ENCODE measurements around the gene TTLL8. TPM values are rescaled to one million over a fixed set of nuclear protein-coding genes. Genes with fewer than 3 reads are reported as not detected.
A peak's percentile ranks its signal among the peaks of the same experiment; 100 is the strongest.

TTLL8 gene
- total RNA-seq, 6 experiments from 2014 or later = not detected

GRCh38 chr22:49970528-49971231 lies 87.4 kb downstream of the TTLL8 start:
- H3K4me1 ChIP-seq = peaks cover 0 to 54% (median 29%) of the 10 kb centered on the region in 4 donors
- intact Hi-C loops (cut with DNase I) = no loop called here
- peak overlapping the region; percentile 85 to 97 (median 91) for H3K27ac ChIP-seq
- DNase-seq (peak; percentile 97 to 98 (median 98)), ATAC-seq (peak; percentile 65 to 79 (median 70))
- 8% methylated on average over 15 of the region's 32 CpGs for WGBS (ENCODE audit: insufficient coverage, low coverage, low lambda C conversion rate, missing lambda C conversion rate)
- H3K4me3 ChIP-seq = peak overlapping the region; percentile 40 to 73 (median 72)
- H3K9me3 ChIP-seq = no peaks in the 10 kb centered on the region
- no peaks in the 10 kb centered on the region for H3K27me3 ChIP-seq
- TF ChIP-seq, protein P1, sequence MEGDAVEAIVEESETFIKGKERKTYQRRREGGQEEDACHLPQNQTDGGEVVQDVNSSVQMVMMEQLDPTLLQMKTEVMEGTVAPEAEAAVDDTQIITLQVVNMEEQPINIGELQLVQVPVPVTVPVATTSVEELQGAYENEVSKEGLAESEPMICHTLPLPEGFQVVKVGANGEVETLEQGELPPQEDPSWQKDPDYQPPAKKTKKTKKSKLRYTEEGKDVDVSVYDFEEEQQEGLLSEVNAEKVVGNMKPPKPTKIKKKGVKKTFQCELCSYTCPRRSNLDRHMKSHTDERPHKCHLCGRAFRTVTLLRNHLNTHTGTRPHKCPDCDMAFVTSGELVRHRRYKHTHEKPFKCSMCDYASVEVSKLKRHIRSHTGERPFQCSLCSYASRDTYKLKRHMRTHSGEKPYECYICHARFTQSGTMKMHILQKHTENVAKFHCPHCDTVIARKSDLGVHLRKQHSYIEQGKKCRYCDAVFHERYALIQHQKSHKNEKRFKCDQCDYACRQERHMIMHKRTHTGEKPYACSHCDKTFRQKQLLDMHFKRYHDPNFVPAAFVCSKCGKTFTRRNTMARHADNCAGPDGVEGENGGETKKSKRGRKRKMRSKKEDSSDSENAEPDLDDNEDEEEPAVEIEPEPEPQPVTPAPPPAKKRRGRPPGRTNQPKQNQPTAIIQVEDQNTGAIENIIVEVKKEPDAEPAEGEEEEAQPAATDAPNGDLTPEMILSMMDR (IDR thresholded peaks at IDR 0.05) = no peak
- peak; percentile 92 for TF ChIP-seq POLR2A (IDR thresholded peaks at IDR 0.05)
- no peaks in the 10 kb centered on the region for H3K36me3 ChIP-seq

DNA sequence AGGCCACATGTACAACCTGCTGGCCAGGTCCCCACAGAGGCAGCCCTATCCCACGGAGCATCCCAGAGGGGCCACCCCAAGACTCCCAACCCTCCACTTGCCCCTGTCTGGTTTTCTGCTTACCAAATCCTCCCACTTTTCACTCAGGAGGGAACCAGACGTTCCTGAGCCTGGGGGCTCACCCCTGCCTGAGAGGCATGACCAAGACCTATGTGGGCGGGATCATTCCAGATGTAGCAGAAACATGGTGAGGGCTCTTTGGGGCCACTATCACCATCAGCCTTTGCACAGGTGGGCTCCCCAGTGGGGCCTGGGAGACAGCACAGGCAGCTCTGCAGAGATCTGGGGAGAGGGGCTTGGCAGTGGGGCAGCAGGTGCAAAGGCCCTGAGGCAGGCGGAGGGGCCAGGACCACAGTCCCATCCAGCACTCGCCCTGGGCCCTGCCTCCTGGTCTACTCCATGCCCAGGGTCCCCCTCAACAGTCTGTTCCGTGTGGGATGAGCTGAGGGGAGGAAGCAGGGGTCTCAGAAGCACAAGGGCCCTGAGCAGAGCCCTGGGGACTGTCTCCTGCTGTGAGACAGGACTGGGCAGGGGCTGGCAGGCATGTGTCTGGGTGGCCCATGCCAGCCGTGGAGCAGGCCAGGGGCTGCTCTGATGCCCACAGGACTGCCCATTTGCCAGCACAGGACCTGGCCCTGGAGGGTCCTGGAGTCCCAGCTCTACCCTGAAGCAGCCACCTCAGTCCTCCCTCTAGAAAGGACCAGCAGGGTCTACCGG lies 88.2 kb downstream of the TTLL8 start:
- peaks cover 0 to 61% (median 34%) of the 10 kb centered on the region in 4 donors for H3K4me1 ChIP-seq
- peak overlapping the region; percentile 33 to 97 (median 91) for H3K27ac ChIP-seq
- no CpG with 5 or more reads among the region's 8 CpGs for WGBS (ENCODE audit: insufficient coverage, low coverage, low lambda C conversion rate, missing lambda C conversion rate)
- intact Hi-C loops (cut with DNase I) = no loop called here
- no peaks in the 10 kb centered on the region for H3K9me3 ChIP-seq
- no peaks in the 10 kb centered on the region for H3K36me3 ChIP-seq
- H3K27me3 ChIP-seq = no peaks in the 10 kb centered on the region
- H3K4me3 ChIP-seq = peak overlapping the region in 1 of 3 donors; percentile 1
- DNase-seq (peak in 2 of 3 donors; percentile 30 to 49), ATAC-seq (no peak)
- TF ChIP-seq POLR2A (IDR thresholded peaks at IDR 0.05) = no peak
- TF ChIP-seq, protein P1 (IDR thresholded peaks at IDR 0.05) = no peak

DNA sequence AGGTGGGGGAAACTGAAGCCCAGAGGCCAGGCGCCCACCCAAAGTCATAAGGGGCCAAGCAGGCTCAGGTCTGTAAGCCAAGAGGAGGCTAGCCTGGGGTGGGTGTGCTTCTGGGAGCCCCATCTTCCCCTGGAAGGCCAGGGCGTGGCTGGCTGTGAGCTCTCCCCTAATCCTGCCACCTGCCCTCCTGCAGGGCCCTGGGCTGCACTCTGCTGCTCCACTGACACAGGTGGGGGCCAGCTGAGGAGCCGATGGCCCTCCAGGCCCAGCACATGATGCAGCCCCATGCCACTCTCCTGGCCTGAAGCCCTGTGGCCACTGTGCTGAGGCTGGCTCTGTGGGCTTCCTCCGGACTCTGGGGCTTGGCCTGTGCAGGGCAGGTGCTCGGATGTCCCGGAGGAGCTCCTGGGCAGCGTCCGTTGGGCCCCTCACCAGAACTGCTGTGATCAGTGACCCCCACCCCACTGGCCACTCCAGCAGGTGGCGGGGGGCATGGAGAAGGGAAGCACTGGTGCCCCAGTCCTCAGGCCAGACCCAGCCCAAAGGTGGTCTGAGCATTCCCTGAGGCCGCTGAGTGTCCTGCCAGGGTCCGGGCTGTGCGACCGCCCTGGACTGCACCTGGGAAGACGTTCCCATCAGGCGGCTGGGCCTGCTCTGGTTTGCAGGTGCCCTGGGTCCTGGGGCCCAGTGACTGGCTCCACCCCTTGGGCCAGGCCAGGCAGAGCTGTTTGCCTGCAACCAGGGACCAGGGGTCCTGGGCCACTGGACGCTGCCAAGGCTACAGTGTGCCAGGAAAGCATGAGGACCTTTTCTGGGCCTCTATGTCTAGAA lies 89.1 kb downstream of the TTLL8 start:
- H3K4me3 ChIP-seq = peak overlapping the region; percentile 27 to 44 (median 40)
- TF ChIP-seq POLR2A (IDR thresholded peaks at IDR 0.05) = no peak

More for the DNA sequence above, 89.1 kb downstream of the TTLL8 start:
- ATAC-seq = no peak
- intact Hi-C loops (cut with DNase I) = no loop called here
- H3K36me3 ChIP-seq = peaks cover 0 to 2% (median under 1%) of the 10 kb centered on the region in 4 donors
- peak in 2 of 3 donors; percentile 30 to 50 for DNase-seq
- no peaks in the 10 kb centered on the region for H3K27me3 ChIP-seq
- no peaks in the 10 kb centered on the region for H3K9me3 ChIP-seq
- peaks cover 0 to 70% (median 39%) of the 10 kb centered on the region in 4 donors for H3K4me1 ChIP-seq
- 95% methylated on average over 7 of the region's 16 CpGs for WGBS (ENCODE audit: insufficient coverage, low coverage, low lambda C conversion rate, missing lambda C conversion rate)
- peak overlapping the region; percentile 88 to 97 (median 91) for H3K27ac ChIP-seq

Other genes starting within 250 kb of the TTLL8 start
- gene BRD1, start 230.4 kb downstream of the TTLL8 start, total RNA-seq = 10 to 100 TPM in 5 of 6 experiments, 1 to 10 TPM in 1; 9.3 to 17.8 (median 11.6) TPM
- gene ZBED4, start 204.5 kb downstream of the TTLL8 start, total RNA-seq = 1 to 10 TPM; 4.1 to 9.3 (median 5.2) TPM
- 10 to 100 TPM; 15.1 to 19.0 (median 16.6) TPM for gene ALG12, start 139.9 kb downstream of the TTLL8 start, total RNA-seq
- gene CRELD2, start 139.7 kb downstream of the TTLL8 start, total RNA-seq = 10 to 100 TPM; 26.0 to 56.4 (median 47.8) TPM
- 10 to 100 TPM; 26.7 to 64.4 (median 32.8) TPM for gene PIM3, start 97.5 kb downstream of the TTLL8 start, total RNA-seq
- gene IL17REL, start 45.5 kb downstream of the TTLL8 start, total RNA-seq = not detected
- under 1 TPM in 2 of 6 experiments, not detected in 4; 0.60 to 0.68 TPM for gene MLC1, start 27.1 kb upstream of the TTLL8 start, total RNA-seq
- gene MOV10L1, start 31.7 kb upstream of the TTLL8 start, total RNA-seq = under 1 TPM in 4 of 6 experiments, not detected in 2; 0.21 to 0.31 (median 0.24) TPM
- 10 to 100 TPM in 1 of 6 experiments, 1 to 10 TPM in 5; 3.9 to 12.3 (median 7.2) TPM for gene PANX2, start 112.4 kb upstream of the TTLL8 start, total RNA-seq
- gene TRABD, start 127.6 kb upstream of the TTLL8 start, total RNA-seq = 10 to 100 TPM; 18.9 to 30.2 (median 22.8) TPM
- gene SELENOO, start 142.7 kb upstream of the TTLL8 start, total RNA-seq = 10 to 100 TPM; 51.1 to 67.8 (median 59.2) TPM
- 10 to 100 TPM; 10.4 to 22.6 (median 14.6) TPM for gene TUBGCP6, start 186.7 kb upstream of the TTLL8 start, total RNA-seq
- 10 to 100 TPM; 19.6 to 30.5 (median 23.0) TPM for gene HDAC10, start 193.0 kb upstream of the TTLL8 start, total RNA-seq
- gene MAPK12, start 203.4 kb upstream of the TTLL8 start, total RNA-seq = 1 to 10 TPM; 2.1 to 7.6 (median 3.6) TPM
- 1 to 10 TPM; 1.7 to 6.4 (median 2.5) TPM for gene MAPK11, start 212.1 kb upstream of the TTLL8 start, total RNA-seq
- gene PLXNB2, start 249.3 kb upstream of the TTLL8 start, total RNA-seq = 100 to 1,000 TPM; 154 to 181 (median 161) TPM